Hepatocyte (in vitro differentiated cells): ENCODE data around the gene C10orf105.

ENCODE experiments used
- CTCF ChIP-seq: fragments of 200-600 bp; sonication (generic); IDR thresholded peaks from 2 replicates; pipeline ENCODE4 v1.5.1; 2016; ENCODE audit warnings: antibody characterized with exemption, mild to moderate bottlenecking; ENCODE audit not compliant: poor library complexity
- EZH2phosphoT487 ChIP-seq: fragments of 200-600 bp; sonication (generic); IDR thresholded peaks from one replicate; pipeline ENCODE4 v1.6.1; 2018; ENCODE audit warnings: antibody characterized with exemption, mild to moderate bottlenecking, low read depth, moderate library complexity; ENCODE audit not compliant: unreplicated experiment, severe bottlenecking

GRCh38 chr10:71688256-71688655, 31.3 kb downstream of the C10orf105 start:
- TF ChIP-seq CTCF (no peak), EZH2phosphoT487 (no peak)
